Neural crest cell (in vitro differentiated cells): Measurements from ENCODE around the gene C20orf204. TPM values are rescaled to one million over a fixed set of nuclear protein-coding genes. Genes with fewer than 3 reads are reported as not detected.

Experiments
- DNase-seq: peaks from one replicate; pipeline ENCODE4 v3.0.0; 2021; ENCODE audit warnings: low read depth, mixed read lengths, low spot score
- H3K27ac Mint-ChIP-seq: one replicate; pipeline ENCODE4 v1.8.0; 2021; ENCODE audit warnings: mild to moderate bottlenecking, mixed read lengths; ENCODE audit not compliant: unreplicated experiment
- H3K27me3 Mint-ChIP-seq: 2 replicates; pipeline ENCODE4 v1.8.0; 2021; ENCODE audit warnings: low read depth, mild to moderate bottlenecking, mixed read lengths
- H3K36me3 Mint-ChIP-seq: 2 replicates; pipeline ENCODE4 v1.8.0; 2021; ENCODE audit warnings: low read depth, mild to moderate bottlenecking, mixed read lengths
- H3K4me1 Mint-ChIP-seq: 2 replicates; pipeline ENCODE4 v1.8.0; 2021; ENCODE audit warnings: mixed read lengths
- H3K4me3 Mint-ChIP-seq: one replicate; pipeline ENCODE4 v1.8.0; 2021; ENCODE audit warnings: mild to moderate bottlenecking, mixed read lengths
- H3K9me3 Mint-ChIP-seq: 2 replicates; pipeline ENCODE4 v1.8.0; 2021; ENCODE audit warnings: mixed read lengths
- total RNA-seq: library from RNA; stranded (reverse); gene quantifications from 2 replicates; pipeline ENCODE4 v1.2.1, GENCODE V29; 2021
- TF ChIP-seq, protein P1 (sequence below): fragments of 200-600 bp; sonication (generic); conservative IDR thresholded peaks from 2 replicates; pipeline ENCODE4 v1.5.0; 2021; ENCODE audit warnings: antibody characterized with exemption, mild to moderate bottlenecking

The C20orf204 gene
- total RNA-seq, 1 donor from 2014 or later: 2.3 TPM

- H3K36me3 Mint-ChIP-seq: no peaks in the 10 kb centered on the region
Measured at GRCh38 chr20:64069209-64069613, 33.2 kb downstream of the C20orf204 start.

GRCh38 chr20:64069614-64070243 lies 33.7 kb downstream of the C20orf204 start:
- H3K4me1 Mint-ChIP-seq: peaks cover 7% of the 10 kb centered on the region
- H3K4me3 Mint-ChIP-seq: no peak overlapping the region
- H3K27me3 Mint-ChIP-seq: no peaks in the 10 kb centered on the region
- H3K36me3 Mint-ChIP-seq: no peaks in the 10 kb centered on the region
- TF ChIP-seq, protein P1, sequence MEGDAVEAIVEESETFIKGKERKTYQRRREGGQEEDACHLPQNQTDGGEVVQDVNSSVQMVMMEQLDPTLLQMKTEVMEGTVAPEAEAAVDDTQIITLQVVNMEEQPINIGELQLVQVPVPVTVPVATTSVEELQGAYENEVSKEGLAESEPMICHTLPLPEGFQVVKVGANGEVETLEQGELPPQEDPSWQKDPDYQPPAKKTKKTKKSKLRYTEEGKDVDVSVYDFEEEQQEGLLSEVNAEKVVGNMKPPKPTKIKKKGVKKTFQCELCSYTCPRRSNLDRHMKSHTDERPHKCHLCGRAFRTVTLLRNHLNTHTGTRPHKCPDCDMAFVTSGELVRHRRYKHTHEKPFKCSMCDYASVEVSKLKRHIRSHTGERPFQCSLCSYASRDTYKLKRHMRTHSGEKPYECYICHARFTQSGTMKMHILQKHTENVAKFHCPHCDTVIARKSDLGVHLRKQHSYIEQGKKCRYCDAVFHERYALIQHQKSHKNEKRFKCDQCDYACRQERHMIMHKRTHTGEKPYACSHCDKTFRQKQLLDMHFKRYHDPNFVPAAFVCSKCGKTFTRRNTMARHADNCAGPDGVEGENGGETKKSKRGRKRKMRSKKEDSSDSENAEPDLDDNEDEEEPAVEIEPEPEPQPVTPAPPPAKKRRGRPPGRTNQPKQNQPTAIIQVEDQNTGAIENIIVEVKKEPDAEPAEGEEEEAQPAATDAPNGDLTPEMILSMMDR: peak; percentile 80
- peak; percentile 61 for DNase-seq
- no peak overlapping the region for H3K27ac Mint-ChIP-seq
- no peaks in the 10 kb centered on the region for H3K9me3 Mint-ChIP-seq

More at GRCh38 chr20:64069209-64069613, 33.2 kb downstream of the C20orf204 start:
- TF ChIP-seq, protein P1: no peak
- Mint-ChIP-seq H3K9me3 (no peaks in the 10 kb centered on the region), H3K27me3 (no peaks in the 10 kb centered on the region), H3K4me3 (no peak overlapping the region), H3K27ac (no peak overlapping the region), H3K4me1 (peaks cover 12% of the 10 kb centered on the region)
- no peak for DNase-seq

DNA sequence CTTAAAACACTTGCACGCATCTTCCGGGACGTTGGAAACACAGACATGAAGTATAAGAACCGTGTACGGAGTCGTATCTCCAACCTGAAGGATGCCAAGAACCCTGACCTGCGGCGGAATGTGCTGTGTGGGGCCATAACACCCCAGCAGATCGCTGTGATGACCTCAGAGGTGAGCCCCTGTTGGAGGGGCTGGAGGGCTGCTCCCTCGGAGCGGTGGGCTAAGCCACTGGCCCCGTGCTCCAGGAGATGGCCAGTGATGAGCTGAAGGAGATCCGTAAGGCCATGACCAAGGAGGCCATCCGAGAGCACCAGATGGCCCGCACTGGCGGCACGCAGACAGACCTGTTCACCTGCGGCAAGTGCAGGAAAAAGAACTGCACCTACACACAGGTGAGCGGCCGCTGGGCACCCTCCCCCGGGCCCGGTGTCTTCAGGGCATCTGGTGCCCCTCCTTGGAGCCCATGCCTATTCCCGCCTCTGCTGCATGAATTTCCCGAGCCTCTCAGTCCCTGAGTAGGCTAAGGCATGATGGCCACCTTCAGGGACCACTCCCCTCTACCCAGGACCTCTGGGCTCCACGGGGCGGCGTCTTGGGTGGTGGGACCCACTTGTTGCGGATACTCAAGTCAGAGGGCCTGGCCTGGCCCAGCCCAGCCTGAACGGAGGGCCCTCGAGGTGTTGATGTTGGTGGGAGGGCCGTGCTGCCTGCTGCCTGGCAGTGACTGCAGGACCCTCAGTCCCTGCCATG lies 34.4 kb downstream of the C20orf204 start:
- Mint-ChIP-seq H3K4me1 (peaks cover 4% of the 10 kb centered on the region), H3K36me3 (no peaks in the 10 kb centered on the region), H3K4me3 (no peak overlapping the region), H3K27me3 (no peaks in the 10 kb centered on the region), H3K27ac (no peak overlapping the region), H3K9me3 (no peaks in the 10 kb centered on the region)
- TF ChIP-seq, protein P1: no peak
- no peak for DNase-seq

GRCh38 chr20:64071341-64072332 lies 35.7 kb downstream of the C20orf204 start:
- DNase-seq: no peak
- Mint-ChIP-seq H3K4me3 (no peak overlapping the region), H3K9me3 (no peaks in the 10 kb centered on the region), H3K27me3 (no peaks in the 10 kb centered on the region), H3K4me1 (no peaks in the 10 kb centered on the region), H3K36me3 (no peaks in the 10 kb centered on the region), H3K27ac (no peak overlapping the region)
- TF ChIP-seq, protein P1: no peak

DNA sequence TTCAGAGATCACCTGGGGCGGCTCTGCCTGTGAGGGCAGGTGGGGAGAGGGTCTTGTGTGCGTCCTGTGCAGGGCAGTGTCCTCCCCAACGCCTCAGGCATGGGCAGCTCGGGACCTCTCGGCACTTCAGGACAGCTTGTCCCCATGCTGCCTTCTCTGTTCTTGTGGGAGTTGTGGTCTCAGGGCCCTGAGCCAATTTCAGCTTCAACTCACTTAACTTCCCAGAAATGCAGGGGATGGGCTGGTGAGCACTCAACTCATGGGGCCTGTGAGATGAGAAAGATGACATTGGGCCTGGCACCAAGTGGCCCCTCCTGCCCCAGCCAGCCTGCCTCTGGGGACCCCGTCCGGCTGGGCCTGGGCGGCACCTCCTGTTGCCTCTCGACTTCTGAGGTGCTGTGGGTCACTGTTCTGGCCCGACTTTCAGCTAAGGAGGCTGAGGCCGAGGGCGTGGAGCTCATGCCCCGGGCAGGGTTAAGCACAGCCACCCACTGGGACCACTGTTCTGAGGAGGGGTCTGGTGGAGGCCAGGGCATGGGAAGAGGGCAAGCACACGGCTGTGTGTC lies 36.6 kb downstream of the C20orf204 start:
- no peaks in the 10 kb centered on the region for H3K4me1 Mint-ChIP-seq
- DNase-seq: no peak
- H3K27me3 Mint-ChIP-seq: no peaks in the 10 kb centered on the region
- no peaks in the 10 kb centered on the region for H3K9me3 Mint-ChIP-seq
- H3K27ac Mint-ChIP-seq: no peak overlapping the region
- H3K4me3 Mint-ChIP-seq: no peak overlapping the region
- TF ChIP-seq, protein P1: no peak
- H3K36me3 Mint-ChIP-seq: no peaks in the 10 kb centered on the region
